ENCODE results near the gene LIPG. TPM values are rescaled to one million over a fixed set of nuclear protein-coding genes. Genes with fewer than 3 reads are reported as not detected.
"Not testable (repeated sequence)": the region's sequence is repeated elsewhere in the genome, so short reads cannot be mapped to it uniquely, and the experiment has no call there.

The LIPG gene
- total RNA-seq, 1 experiment from 2014 or later = 6.8 TPM

- no peak for ATAC-seq
- CTCF ChIA-PET = no interaction called here
- Mint-ChIP-seq H3K27me3 (ENCODE audit: low read depth) (no peaks in the 10 kb centered on the region), H3K36me3 (peaks cover 21% of the 10 kb centered on the region), H3K27ac (no peak overlapping the region), H3K4me1 (no peaks in the 10 kb centered on the region), H3K9me3 (no peaks in the 10 kb centered on the region), H3K4me3 (no peak overlapping the region)
- no peak for DNase-seq (ENCODE audit: low spot score)
- POLR2A ChIA-PET = no interaction called here
- no peak for TF ChIP-seq ZBTB21 (CRISPR knock-in tag; IDR thresholded peaks at IDR 0.05; ENCODE audit: borderline replicate concordance)
Measured at GRCh38 chr18:49572611-49573345, 10.9 kb downstream of the LIPG start.

DNA sequence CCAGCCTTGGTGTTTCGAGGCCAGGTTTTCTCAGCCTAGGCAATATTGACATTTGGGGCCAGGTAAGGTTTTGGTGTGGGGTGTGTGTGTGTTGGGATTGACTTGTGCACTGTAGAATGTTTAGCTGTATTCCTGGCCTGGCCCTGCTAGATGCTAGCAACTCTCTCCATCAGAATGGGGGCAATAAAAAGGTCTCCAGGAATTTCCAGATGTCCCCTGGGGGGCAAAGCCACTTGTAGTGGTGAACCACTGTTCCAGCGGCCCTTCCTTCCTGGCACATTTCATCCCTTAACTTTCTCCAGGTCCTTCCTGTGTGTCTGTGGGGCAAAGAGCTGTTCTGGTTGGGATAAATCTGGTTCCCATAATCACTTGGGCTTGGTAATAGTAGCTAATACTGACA lies 12.0 kb downstream of the LIPG start:
- H3K27ac Mint-ChIP-seq = peak overlapping the region; percentile 16; the same call in 1 of the 2 replicates
- DNase-seq (ENCODE audit: low spot score) (no peak), ATAC-seq (no peak)
- no peaks in the 10 kb centered on the region for H3K27me3 Mint-ChIP-seq (ENCODE audit: low read depth)
- no peaks in the 10 kb centered on the region for H3K4me1 Mint-ChIP-seq
- H3K4me3 Mint-ChIP-seq = no peak overlapping the region
- CTCF ChIA-PET = interaction anchor here (0.9 kb wide), 1 partner anchor 13 kb away, joined by 4 read pairs; no protein-coding TSS in a partner anchor
- no peaks in the 10 kb centered on the region for H3K9me3 Mint-ChIP-seq
- TF ChIP-seq ZNF219 (CRISPR knock-in tag; IDR thresholded peaks at IDR 0.05; ENCODE audit: borderline replicate concordance) = no peak
- TF ChIP-seq CREM (CRISPR knock-in tag; IDR thresholded peaks at IDR 0.05) = no peak
- no peak for TF ChIP-seq EMX1 (CRISPR knock-in tag; IDR thresholded peaks at IDR 0.05)
- no peak for TF ChIP-seq OVOL2 (CRISPR knock-in tag; IDR thresholded peaks at IDR 0.05; ENCODE audit: borderline replicate concordance)
- TF ChIP-seq, protein P1, sequence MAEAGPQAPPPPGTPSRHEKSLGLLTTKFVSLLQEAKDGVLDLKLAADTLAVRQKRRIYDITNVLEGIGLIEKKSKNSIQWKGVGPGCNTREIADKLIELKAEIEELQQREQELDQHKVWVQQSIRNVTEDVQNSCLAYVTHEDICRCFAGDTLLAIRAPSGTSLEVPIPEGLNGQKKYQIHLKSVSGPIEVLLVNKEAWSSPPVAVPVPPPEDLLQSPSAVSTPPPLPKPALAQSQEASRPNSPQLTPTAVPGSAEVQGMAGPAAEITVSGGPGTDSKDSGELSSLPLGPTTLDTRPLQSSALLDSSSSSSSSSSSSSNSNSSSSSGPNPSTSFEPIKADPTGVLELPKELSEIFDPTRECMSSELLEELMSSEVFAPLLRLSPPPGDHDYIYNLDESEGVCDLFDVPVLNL (CRISPR knock-in tag; IDR thresholded peaks at IDR 0.05; ENCODE audit: borderline replicate concordance, low read depth) = no peak
- TF ChIP-seq ATF6 (CRISPR knock-in tag; IDR thresholded peaks at IDR 0.05) = no peak
- TF ChIP-seq ZNF232 (CRISPR knock-in tag; IDR thresholded peaks at IDR 0.05) = no peak
- no peak for TF ChIP-seq KAT7 (CRISPR knock-in tag; IDR thresholded peaks at IDR 0.05; ENCODE audit: borderline replicate concordance)
- TF ChIP-seq NFATC4 (CRISPR knock-in tag; IDR thresholded peaks at IDR 0.05) = no peak
- TF ChIP-seq, protein P2, sequence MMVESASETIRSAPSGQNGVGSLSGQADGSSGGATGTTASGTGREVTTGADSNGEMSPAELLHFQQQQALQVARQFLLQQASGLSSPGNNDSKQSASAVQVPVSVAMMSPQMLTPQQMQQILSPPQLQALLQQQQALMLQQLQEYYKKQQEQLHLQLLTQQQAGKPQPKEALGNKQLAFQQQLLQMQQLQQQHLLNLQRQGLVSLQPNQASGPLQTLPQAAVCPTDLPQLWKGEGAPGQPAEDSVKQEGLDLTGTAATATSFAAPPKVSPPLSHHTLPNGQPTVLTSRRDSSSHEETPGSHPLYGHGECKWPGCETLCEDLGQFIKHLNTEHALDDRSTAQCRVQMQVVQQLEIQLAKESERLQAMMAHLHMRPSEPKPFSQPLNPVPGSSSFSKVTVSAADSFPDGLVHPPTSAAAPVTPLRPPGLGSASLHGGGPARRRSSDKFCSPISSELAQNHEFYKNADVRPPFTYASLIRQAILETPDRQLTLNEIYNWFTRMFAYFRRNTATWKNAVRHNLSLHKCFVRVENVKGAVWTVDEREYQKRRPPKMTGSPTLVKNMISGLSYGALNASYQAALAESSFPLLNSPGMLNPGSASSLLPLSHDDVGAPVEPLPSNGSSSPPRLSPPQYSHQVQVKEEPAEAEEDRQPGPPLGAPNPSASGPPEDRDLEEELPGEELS (CRISPR knock-in tag; IDR thresholded peaks at IDR 0.05) = no peak
- TF ChIP-seq, protein P3, sequence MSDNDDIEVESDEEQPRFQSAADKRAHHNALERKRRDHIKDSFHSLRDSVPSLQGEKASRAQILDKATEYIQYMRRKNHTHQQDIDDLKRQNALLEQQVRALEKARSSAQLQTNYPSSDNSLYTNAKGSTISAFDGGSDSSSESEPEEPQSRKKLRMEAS (CRISPR knock-in tag; IDR thresholded peaks at IDR 0.05) = no peak
- no peak for TF ChIP-seq ELF4 (CRISPR knock-in tag; IDR thresholded peaks at IDR 0.05; ENCODE audit: low read depth)
- TF ChIP-seq, protein P4, sequence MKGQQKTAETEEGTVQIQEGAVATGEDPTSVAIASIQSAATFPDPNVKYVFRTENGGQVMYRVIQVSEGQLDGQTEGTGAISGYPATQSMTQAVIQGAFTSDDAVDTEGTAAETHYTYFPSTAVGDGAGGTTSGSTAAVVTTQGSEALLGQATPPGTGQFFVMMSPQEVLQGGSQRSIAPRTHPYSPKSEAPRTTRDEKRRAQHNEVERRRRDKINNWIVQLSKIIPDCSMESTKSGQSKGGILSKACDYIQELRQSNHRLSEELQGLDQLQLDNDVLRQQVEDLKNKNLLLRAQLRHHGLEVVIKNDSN (CRISPR knock-in tag; IDR thresholded peaks at IDR 0.05) = no peak
- no peak for TF ChIP-seq GTF2I (CRISPR knock-in tag; conservative IDR thresholded peaks at IDR 0.05)
- TF ChIP-seq, protein P5, sequence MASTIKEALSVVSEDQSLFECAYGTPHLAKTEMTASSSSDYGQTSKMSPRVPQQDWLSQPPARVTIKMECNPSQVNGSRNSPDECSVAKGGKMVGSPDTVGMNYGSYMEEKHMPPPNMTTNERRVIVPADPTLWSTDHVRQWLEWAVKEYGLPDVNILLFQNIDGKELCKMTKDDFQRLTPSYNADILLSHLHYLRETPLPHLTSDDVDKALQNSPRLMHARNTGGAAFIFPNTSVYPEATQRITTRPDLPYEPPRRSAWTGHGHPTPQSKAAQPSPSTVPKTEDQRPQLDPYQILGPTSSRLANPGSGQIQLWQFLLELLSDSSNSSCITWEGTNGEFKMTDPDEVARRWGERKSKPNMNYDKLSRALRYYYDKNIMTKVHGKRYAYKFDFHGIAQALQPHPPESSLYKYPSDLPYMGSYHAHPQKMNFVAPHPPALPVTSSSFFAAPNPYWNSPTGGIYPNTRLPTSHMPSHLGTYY (CRISPR knock-in tag; IDR thresholded peaks at IDR 0.05) = no peak
- H3K36me3 Mint-ChIP-seq = peaks cover 21% of the 10 kb centered on the region
- POLR2A ChIA-PET = no interaction called here

- ATAC-seq; CTCF ChIA-PET; H3K4me1 Mint-ChIP-seq; H3K4me3 Mint-ChIP-seq; DNase-seq (ENCODE audit: low spot score); H3K9me3 Mint-ChIP-seq; H3K27ac Mint-ChIP-seq; H3K27me3 Mint-ChIP-seq (ENCODE audit: low read depth); POLR2A ChIA-PET: not testable (repeated sequence)
- H3K36me3 Mint-ChIP-seq = peaks cover 20% of the 10 kb centered on the region
Measured at GRCh38 chr18:49579041-49579440, 17.2 kb downstream of the LIPG start.

- POLR2A ChIA-PET; ATAC-seq; H3K9me3 Mint-ChIP-seq; H3K4me3 Mint-ChIP-seq; H3K27me3 Mint-ChIP-seq (ENCODE audit: low read depth); H3K27ac Mint-ChIP-seq; H3K4me1 Mint-ChIP-seq; CTCF ChIA-PET; DNase-seq (ENCODE audit: low spot score): not testable (repeated sequence)
- H3K36me3 Mint-ChIP-seq = peaks cover 19% of the 10 kb centered on the region
Measured at GRCh38 chr18:49579583-49579982, 17.7 kb downstream of the LIPG start.
